ENCODE measurements around the gene ZSCAN29. TPM values are rescaled to one million over a fixed set of nuclear protein-coding genes. Genes with fewer than 3 reads are reported as not detected.

ZSCAN29 gene
- total RNA-seq, 2 experiments from 2014 or later: 30.2 to 73.7 TPM

DNA sequence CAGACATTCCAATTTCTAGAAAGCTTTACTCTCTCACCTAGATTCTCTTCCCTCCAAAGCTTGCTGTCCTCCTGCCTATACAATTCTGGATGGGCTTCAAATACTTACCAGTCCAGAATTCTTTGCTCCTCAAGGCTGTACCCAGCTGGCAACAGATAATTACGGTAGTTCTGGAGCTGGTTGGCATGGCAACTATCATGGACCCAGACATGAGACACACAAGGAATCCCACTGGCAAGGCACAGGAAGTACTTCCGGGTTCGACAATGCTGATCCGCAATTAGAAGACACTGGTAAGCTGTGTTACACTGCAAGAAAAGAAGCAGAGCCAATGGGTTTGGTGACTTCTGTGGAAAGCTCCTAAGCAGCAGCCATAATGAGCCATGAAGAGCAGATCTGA, 37.9 kb upstream of the ZSCAN29 start:
- intact Hi-C loops (cut with micrococcal nuclease; ENCODE audit: unreplicated experiment): no loop called here
- no TSS peak for BruUV-seq (replicated peaks)
- no peaks in the 10 kb centered on the region for H4K20me1 ChIP-seq (ENCODE audit: insufficient read depth, low read length)
- H3K36me3 ChIP-seq (ENCODE audit: insufficient read depth, low read length): peaks cover 100% of the 10 kb centered on the region
- no peak overlapping the region for H2AFZ ChIP-seq (ENCODE audit: low read length)
- no peaks in the 10 kb centered on the region for H3K9me3 ChIP-seq (ENCODE audit: low read length)
- H3K9me2 ChIP-seq (ENCODE audit: insufficient read depth, low read length): no peaks in the 10 kb centered on the region
- ChIA-PET POLR2A (no interaction called here), CTCF (ENCODE audit: unreplicated experiment) (no interaction called here)
- no peak for DNase-seq (ENCODE audit: low spot score)
- no peak for TF ChIP-seq EZH2phosphoT487 (IDR thresholded peaks at IDR 0.05; ENCODE audit: borderline replicate concordance, low read depth, low read length)
- TF ChIP-seq, protein P1, sequence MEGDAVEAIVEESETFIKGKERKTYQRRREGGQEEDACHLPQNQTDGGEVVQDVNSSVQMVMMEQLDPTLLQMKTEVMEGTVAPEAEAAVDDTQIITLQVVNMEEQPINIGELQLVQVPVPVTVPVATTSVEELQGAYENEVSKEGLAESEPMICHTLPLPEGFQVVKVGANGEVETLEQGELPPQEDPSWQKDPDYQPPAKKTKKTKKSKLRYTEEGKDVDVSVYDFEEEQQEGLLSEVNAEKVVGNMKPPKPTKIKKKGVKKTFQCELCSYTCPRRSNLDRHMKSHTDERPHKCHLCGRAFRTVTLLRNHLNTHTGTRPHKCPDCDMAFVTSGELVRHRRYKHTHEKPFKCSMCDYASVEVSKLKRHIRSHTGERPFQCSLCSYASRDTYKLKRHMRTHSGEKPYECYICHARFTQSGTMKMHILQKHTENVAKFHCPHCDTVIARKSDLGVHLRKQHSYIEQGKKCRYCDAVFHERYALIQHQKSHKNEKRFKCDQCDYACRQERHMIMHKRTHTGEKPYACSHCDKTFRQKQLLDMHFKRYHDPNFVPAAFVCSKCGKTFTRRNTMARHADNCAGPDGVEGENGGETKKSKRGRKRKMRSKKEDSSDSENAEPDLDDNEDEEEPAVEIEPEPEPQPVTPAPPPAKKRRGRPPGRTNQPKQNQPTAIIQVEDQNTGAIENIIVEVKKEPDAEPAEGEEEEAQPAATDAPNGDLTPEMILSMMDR (conservative IDR thresholded peaks at IDR 0.05; ENCODE audit: low read length): no peak
- H3K4me2 ChIP-seq (ENCODE audit: low read length): no peak overlapping the region
- H3K4me1 ChIP-seq (ENCODE audit: insufficient read depth, low read length, poor library complexity, severe bottlenecking): no peaks in the 10 kb centered on the region
- no peak overlapping the region for H3K27ac ChIP-seq (ENCODE audit: low read depth, low read length, poor library complexity, severe bottlenecking)
- no peaks in the 10 kb centered on the region for H3K79me2 ChIP-seq (ENCODE audit: insufficient read depth, low read depth, low read length)
- H3K4me3 ChIP-seq (ENCODE audit: low read depth, low read length, poor library complexity, severe bottlenecking): no peak overlapping the region

DNA sequence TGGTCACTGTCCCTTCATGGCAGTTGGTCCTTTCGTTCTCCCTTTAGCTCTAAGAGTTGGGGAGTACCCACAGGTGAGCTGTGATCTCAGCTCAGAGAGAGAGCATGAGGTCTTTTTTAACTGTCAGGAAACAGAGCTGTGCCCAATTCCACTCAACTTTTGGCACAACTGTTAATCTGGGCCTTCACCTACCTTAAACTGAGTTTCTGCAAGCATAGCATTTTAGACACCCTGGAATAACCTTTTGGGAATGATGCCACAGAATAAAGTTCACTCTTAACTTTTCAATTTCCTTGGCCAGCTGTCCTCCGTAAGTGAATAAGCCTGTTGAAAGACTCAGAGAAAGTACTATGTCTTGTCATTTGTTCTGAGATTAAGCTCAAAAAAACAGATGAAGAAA, 36.0 kb upstream of the ZSCAN29 start:
- intact Hi-C loops (cut with micrococcal nuclease; ENCODE audit: unreplicated experiment): no loop called here
- TF ChIP-seq, protein P1 (conservative IDR thresholded peaks at IDR 0.05; ENCODE audit: low read length): no peak
- no peak for TF ChIP-seq EZH2phosphoT487 (IDR thresholded peaks at IDR 0.05; ENCODE audit: borderline replicate concordance, low read depth, low read length)
- ChIA-PET CTCF (ENCODE audit: unreplicated experiment) (no interaction called here), POLR2A (no interaction called here)
- no peaks in the 10 kb centered on the region for H4K20me1 ChIP-seq (ENCODE audit: insufficient read depth, low read length)
- no peaks in the 10 kb centered on the region for H3K9me2 ChIP-seq (ENCODE audit: insufficient read depth, low read length)
- H3K79me2 ChIP-seq (ENCODE audit: insufficient read depth, low read depth, low read length): no peaks in the 10 kb centered on the region
- DNase-seq (ENCODE audit: low spot score): no peak
- no peak overlapping the region for H2AFZ ChIP-seq (ENCODE audit: low read length)
- no peak overlapping the region for H3K27ac ChIP-seq (ENCODE audit: low read depth, low read length, poor library complexity, severe bottlenecking)
- no peaks in the 10 kb centered on the region for H3K9me3 ChIP-seq (ENCODE audit: low read length)
- peaks cover 100% of the 10 kb centered on the region for H3K36me3 ChIP-seq (ENCODE audit: insufficient read depth, low read length)
- H3K4me1 ChIP-seq (ENCODE audit: insufficient read depth, low read length, poor library complexity, severe bottlenecking): no peaks in the 10 kb centered on the region
- H3K4me3 ChIP-seq (ENCODE audit: low read depth, low read length, poor library complexity, severe bottlenecking): no peak overlapping the region
- BruUV-seq (replicated peaks): no TSS peak
- H3K4me2 ChIP-seq (ENCODE audit: low read length): no peak overlapping the region

DNA sequence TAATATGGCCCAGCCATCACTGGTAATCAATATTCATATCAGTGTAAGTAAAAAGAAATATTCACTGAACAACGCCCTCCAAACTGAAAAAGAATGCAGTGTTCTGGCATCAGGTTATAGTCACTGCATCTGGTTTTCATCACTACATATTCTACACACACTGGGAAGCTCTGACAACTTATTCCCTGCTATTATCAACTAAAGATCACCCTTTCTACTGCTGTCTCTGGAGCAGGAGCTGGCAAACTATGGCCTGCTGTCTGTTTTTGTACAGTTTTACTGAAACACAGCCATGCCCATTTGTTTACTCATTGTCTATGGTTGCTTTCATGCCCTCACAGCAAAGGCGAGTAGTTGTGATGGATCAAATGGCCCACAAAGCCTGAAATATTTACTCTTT, 35.3 kb upstream of the ZSCAN29 start:
- H2AFZ ChIP-seq (ENCODE audit: low read length): no peak overlapping the region

More for the DNA sequence above, 35.3 kb upstream of the ZSCAN29 start:
- no peaks in the 10 kb centered on the region for H3K4me1 ChIP-seq (ENCODE audit: insufficient read depth, low read length, poor library complexity, severe bottlenecking)
- H3K4me2 ChIP-seq (ENCODE audit: low read length): no peak overlapping the region
- no peak for TF ChIP-seq EZH2phosphoT487 (IDR thresholded peaks at IDR 0.05; ENCODE audit: borderline replicate concordance, low read depth, low read length)
- TF ChIP-seq, protein P1 (conservative IDR thresholded peaks at IDR 0.05; ENCODE audit: low read length): no peak
- no peak overlapping the region for H3K4me3 ChIP-seq (ENCODE audit: low read depth, low read length, poor library complexity, severe bottlenecking)
- BruUV-seq (replicated peaks): no TSS peak
- H4K20me1 ChIP-seq (ENCODE audit: insufficient read depth, low read length): no peaks in the 10 kb centered on the region
- CTCF ChIA-PET (ENCODE audit: unreplicated experiment): no interaction called here
- H3K9me3 ChIP-seq (ENCODE audit: low read length): no peaks in the 10 kb centered on the region
- no peaks in the 10 kb centered on the region for H3K9me2 ChIP-seq (ENCODE audit: insufficient read depth, low read length)
- H3K36me3 ChIP-seq (ENCODE audit: insufficient read depth, low read length): peaks cover 100% of the 10 kb centered on the region
- DNase-seq (ENCODE audit: low spot score): no peak
- POLR2A ChIA-PET: no interaction called here
- H3K27ac ChIP-seq (ENCODE audit: low read depth, low read length, poor library complexity, severe bottlenecking): no peak overlapping the region
- H3K79me2 ChIP-seq (ENCODE audit: insufficient read depth, low read depth, low read length): no peaks in the 10 kb centered on the region
- intact Hi-C loops (cut with micrococcal nuclease; ENCODE audit: unreplicated experiment): no loop called here

Data from OCI-LY7 (cell line).